Measurements from ENCODE around the gene BOK. TPM values are rescaled to one million over a fixed set of nuclear protein-coding genes. Genes with fewer than 3 reads are reported as not detected.

Gene BOK
- total and polyA plus RNA-seq, 2 donors (not counting 3 experiments of a cell fraction or from before 2014, with no cell fraction given) = 76.0 to 95.5 TPM

GRCh38 chr2:241607162-241607885, 48.8 kb downstream of the BOK start:
- BruUV-seq (replicated peaks) = no TSS peak
- CTCF ChIA-PET = no interaction called here
- dilution Hi-C loops (cut with MboI; ENCODE audit: extremely low pct_ligation_motif_present, low sequenced_read_pairs) = no loop called here

GRCh38 chr2:241608881-241609280, 50.3 kb downstream of the BOK start:
- TF ChIP-seq, protein P1, sequence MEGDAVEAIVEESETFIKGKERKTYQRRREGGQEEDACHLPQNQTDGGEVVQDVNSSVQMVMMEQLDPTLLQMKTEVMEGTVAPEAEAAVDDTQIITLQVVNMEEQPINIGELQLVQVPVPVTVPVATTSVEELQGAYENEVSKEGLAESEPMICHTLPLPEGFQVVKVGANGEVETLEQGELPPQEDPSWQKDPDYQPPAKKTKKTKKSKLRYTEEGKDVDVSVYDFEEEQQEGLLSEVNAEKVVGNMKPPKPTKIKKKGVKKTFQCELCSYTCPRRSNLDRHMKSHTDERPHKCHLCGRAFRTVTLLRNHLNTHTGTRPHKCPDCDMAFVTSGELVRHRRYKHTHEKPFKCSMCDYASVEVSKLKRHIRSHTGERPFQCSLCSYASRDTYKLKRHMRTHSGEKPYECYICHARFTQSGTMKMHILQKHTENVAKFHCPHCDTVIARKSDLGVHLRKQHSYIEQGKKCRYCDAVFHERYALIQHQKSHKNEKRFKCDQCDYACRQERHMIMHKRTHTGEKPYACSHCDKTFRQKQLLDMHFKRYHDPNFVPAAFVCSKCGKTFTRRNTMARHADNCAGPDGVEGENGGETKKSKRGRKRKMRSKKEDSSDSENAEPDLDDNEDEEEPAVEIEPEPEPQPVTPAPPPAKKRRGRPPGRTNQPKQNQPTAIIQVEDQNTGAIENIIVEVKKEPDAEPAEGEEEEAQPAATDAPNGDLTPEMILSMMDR (IDR thresholded peaks at IDR 0.05; ENCODE audit: extremely low read depth in 1 of 2, insufficient read depth in 1 of 2, low read depth in 1 of 2, low read length in 2 of 2) = no peak
- TF ChIP-seq FOS (IDR thresholded peaks at IDR 0.05; ENCODE audit: borderline replicate concordance, insufficient read depth, low read length) (no peak), POLR2AphosphoS5 (IDR thresholded peaks at IDR 0.05; ENCODE audit: insufficient read depth, low read depth, low read length) (no peak), JUN (IDR thresholded peaks at IDR 0.05; ENCODE audit: borderline replicate concordance, insufficient read depth, insufficient read length, low read depth) (no peak), POLR2A (IDR thresholded peaks at IDR 0.05; ENCODE audit: low read depth, low read length) (no peak), MYC (IDR thresholded peaks at IDR 0.05; ENCODE audit: low read depth, low read length) (no peak), EZH2 (IDR thresholded peaks at IDR 0.05; ENCODE audit: borderline replicate concordance, low read depth, low read length, severe bottlenecking) (no peak), GATA2 (IDR thresholded peaks at IDR 0.05; ENCODE audit: insufficient read depth, insufficient read length, low read depth, low read length) (no peak)
- TF ChIP-seq, protein P2, sequence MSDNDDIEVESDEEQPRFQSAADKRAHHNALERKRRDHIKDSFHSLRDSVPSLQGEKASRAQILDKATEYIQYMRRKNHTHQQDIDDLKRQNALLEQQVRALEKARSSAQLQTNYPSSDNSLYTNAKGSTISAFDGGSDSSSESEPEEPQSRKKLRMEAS (IDR thresholded peaks at IDR 0.05; ENCODE audit: insufficient read depth, insufficient read length) = no peak
- POLR2A ChIA-PET = no interaction called here
- CTCF ChIA-PET = no interaction called here
- Histone ChIP-seq H3K4me2 (ENCODE audit: insufficient read depth, low read length) (no peak overlapping the region), H3K9me1 (replicated peaks; ENCODE audit: control insufficient read depth, extremely low read depth, insufficient read depth, low read length) (no peaks in the 10 kb centered on the region), H3K9me3 (replicated peaks; ENCODE audit: control insufficient read depth, insufficient read depth, low read length) (no peaks in the 10 kb centered on the region), H3K27ac (ENCODE audit: insufficient read depth, low read depth, low read length) (no peak overlapping the region), H4K20me1 (replicated peaks; ENCODE audit: control insufficient read depth, extremely low read depth, insufficient read depth, low read length) (no peaks in the 10 kb centered on the region), H3K79me2 (ENCODE audit: control insufficient read depth, insufficient read depth, low read length) (peaks cover 10% of the 10 kb centered on the region), H3K4me3 (replicated peaks in 1 of 3; ENCODE audit: insufficient read depth in 1 of 3, low read depth in 1 of 3, low read length in 3 of 3) (no peak overlapping the region), H3K36me3 (ENCODE audit: control insufficient read depth in 2 of 2, extremely low read depth in 1 of 2, insufficient read depth in 2 of 2, low read length in 2 of 2) (peaks cover 0 to 6% of the 10 kb centered on the region in 2 experiments), H2AFZ (ENCODE audit: low read depth, low read length) (no peak overlapping the region), H3K27me3 (ENCODE audit: control insufficient read depth in 2 of 2, insufficient read depth in 2 of 2, low read length in 2 of 2) (no peaks in the 10 kb centered on the region), H3K4me1 (ENCODE audit: control insufficient read depth, extremely low read depth, insufficient read depth, low read length) (peaks cover 5% of the 10 kb centered on the region), H3K9ac (replicated peaks; ENCODE audit: extremely low read depth, insufficient read depth, low read length) (no peak overlapping the region)
- dilution Hi-C loops (cut with MboI; ENCODE audit: extremely low pct_ligation_motif_present, low sequenced_read_pairs) (no loop called here), intact Hi-C loops (cut with micrococcal nuclease) (no loop called here)
- FAIRE-seq = no peak
- no peak for DNase-seq (ENCODE audit: low read depth, low spot score)
- BruUV-seq (replicated peaks) = no TSS peak

More at GRCh38 chr2:241607162-241607885, 48.8 kb downstream of the BOK start:
- Histone ChIP-seq H3K4me3 (replicated peaks in 1 of 3; ENCODE audit: insufficient read depth in 1 of 3, low read depth in 1 of 3, low read length in 3 of 3) (no peak overlapping the region), H4K20me1 (replicated peaks; ENCODE audit: control insufficient read depth, extremely low read depth, insufficient read depth, low read length) (no peaks in the 10 kb centered on the region), H3K27me3 (ENCODE audit: control insufficient read depth in 2 of 2, insufficient read depth in 2 of 2, low read length in 2 of 2) (no peaks in the 10 kb centered on the region), H3K4me2 (ENCODE audit: insufficient read depth, low read length) (no peak overlapping the region), H3K9ac (replicated peaks; ENCODE audit: extremely low read depth, insufficient read depth, low read length) (no peak overlapping the region), H3K79me2 (ENCODE audit: control insufficient read depth, insufficient read depth, low read length) (peaks cover 6% of the 10 kb centered on the region), H3K27ac (ENCODE audit: insufficient read depth, low read depth, low read length) (no peak overlapping the region), H3K9me3 (replicated peaks; ENCODE audit: control insufficient read depth, insufficient read depth, low read length) (no peaks in the 10 kb centered on the region), H3K4me1 (ENCODE audit: control insufficient read depth, extremely low read depth, insufficient read depth, low read length) (peaks cover 5% of the 10 kb centered on the region), H3K9me1 (replicated peaks; ENCODE audit: control insufficient read depth, extremely low read depth, insufficient read depth, low read length) (no peaks in the 10 kb centered on the region), H2AFZ (ENCODE audit: low read depth, low read length) (no peak overlapping the region), H3K36me3 (ENCODE audit: control insufficient read depth in 2 of 2, extremely low read depth in 1 of 2, insufficient read depth in 2 of 2, low read length in 2 of 2) (peaks cover 0 to 12% of the 10 kb centered on the region in 2 experiments)
- intact Hi-C loops (cut with micrococcal nuclease) = no loop called here
- POLR2A ChIA-PET = no interaction called here
- DNase-seq (ENCODE audit: low read depth, low spot score) (no peak), FAIRE-seq (no peak)
- TF ChIP-seq FOS (IDR thresholded peaks at IDR 0.05; ENCODE audit: borderline replicate concordance, insufficient read depth, low read length) = no peak
- TF ChIP-seq POLR2A (IDR thresholded peaks at IDR 0.05; ENCODE audit: low read depth, low read length) = no peak
- TF ChIP-seq, protein P1 (IDR thresholded peaks at IDR 0.05; ENCODE audit: extremely low read depth in 1 of 2, insufficient read depth in 1 of 2, low read depth in 1 of 2, low read length in 2 of 2) = no peak
- TF ChIP-seq MYC (IDR thresholded peaks at IDR 0.05; ENCODE audit: low read depth, low read length) = no peak
